ENCODE results near the gene MRPS15.
A peak's percentile ranks its signal among the peaks of the same experiment; 100 is the strongest.

MRPS15 gene

GRCh38 chr1:36457691-36458090 lies 6.5 kb downstream of the MRPS15 start:
- no peak for DNase-seq (ENCODE audit: low read depth)

GRCh38 chr1:36456391-36456928 lies 7.7 kb downstream of the MRPS15 start:
- DNase-seq (ENCODE audit: low read depth) = no peak

- no peak for DNase-seq (ENCODE audit: low read depth)
Measured at GRCh38 chr1:36455386-36455785, 8.8 kb downstream of the MRPS15 start.

GRCh38 chr1:36453600-36454388 lies 10.4 kb downstream of the MRPS15 start:
- no peak for DNase-seq (ENCODE audit: low read depth)

- no peak for DNase-seq (ENCODE audit: low read depth)
Measured at GRCh38 chr1:36453051-36453450, 11.1 kb downstream of the MRPS15 start.

- DNase-seq (ENCODE audit: low read depth) = no peak
Measured at GRCh38 chr1:36450919-36451305, 13.3 kb downstream of the MRPS15 start.

- DNase-seq (ENCODE audit: low read depth) = peak; percentile 75
Measured at GRCh38 chr1:36450270-36450918, 13.8 kb downstream of the MRPS15 start, which contains the start of gene OSCP1. OSCP1 (minus strand) TSS chr1:36450451; CDS start chr1:36450369, 82 bp downstream.

- no peak for DNase-seq (ENCODE audit: low read depth)
Measured at GRCh38 chr1:36448530-36449056, 15.6 kb downstream of the MRPS15 start.

GRCh38 chr1:36447450-36447849 lies 16.7 kb downstream of the MRPS15 start:
- no peak for DNase-seq (ENCODE audit: low read depth)

- no peak for DNase-seq (ENCODE audit: low read depth)
Measured at GRCh38 chr1:36446746-36447145, 17.4 kb downstream of the MRPS15 start.

GRCh38 chr1:36446271-36446670 lies 17.9 kb downstream of the MRPS15 start:
- DNase-seq (ENCODE audit: low read depth) = no peak

- no peak for DNase-seq (ENCODE audit: low read depth)
Measured at GRCh38 chr1:36443297-36443696, 20.9 kb downstream of the MRPS15 start.

GRCh38 chr1:36442337-36442736 lies 21.8 kb downstream of the MRPS15 start:
- DNase-seq (ENCODE audit: low read depth) = no peak

GRCh38 chr1:36440646-36441045 lies 23.5 kb downstream of the MRPS15 start:
- DNase-seq (ENCODE audit: low read depth) = no peak

GRCh38 chr1:36440044-36440443 lies 24.1 kb downstream of the MRPS15 start:
- DNase-seq (ENCODE audit: low read depth) = no peak

- no peak for DNase-seq (ENCODE audit: low read depth)
Measured at GRCh38 chr1:36438715-36439114, 25.5 kb downstream of the MRPS15 start.

GRCh38 chr1:36436821-36437220 lies 27.4 kb downstream of the MRPS15 start:
- no peak for DNase-seq (ENCODE audit: low read depth)

GRCh38 chr1:36433102-36433501 lies 31.1 kb downstream of the MRPS15 start:
- no peak for DNase-seq (ENCODE audit: low read depth)

GRCh38 chr1:36432616-36433015 lies 31.6 kb downstream of the MRPS15 start:
- no peak for DNase-seq (ENCODE audit: low read depth)

GRCh38 chr1:36425791-36426190 lies 38.4 kb downstream of the MRPS15 start:
- no peak for DNase-seq (ENCODE audit: low read depth)

- DNase-seq (ENCODE audit: low read depth) = no peak
Measured at GRCh38 chr1:36421649-36422048, 42.5 kb downstream of the MRPS15 start.

GRCh38 chr1:36420836-36421317 lies 43.3 kb downstream of the MRPS15 start:
- peak; percentile 83 for DNase-seq (ENCODE audit: low read depth)

GRCh38 chr1:36420409-36420808 lies 43.8 kb downstream of the MRPS15 start:
- no peak for DNase-seq (ENCODE audit: low read depth)

Measured in stimulated activated CD8-positive, alpha-beta memory T cell treated with anti-CD3 and anti-CD28 coated beads, Interleukin-4, amount 100 ng/mL, for 24 hours (primary cell).